GM19438 (cell line): ENCODE data around the gene MAFF.
"Not testable (repeated sequence)": the region's sequence is repeated elsewhere in the genome, so short reads cannot be mapped to it uniquely, and the experiment has no call there.

ENCODE experiments used
- ATAC-seq: cut with Tn5 transposase; IDR thresholded peaks from one replicate; pipeline ENCODE4 v1.9.1; 2021; ENCODE audit warnings: low read depth; ENCODE audit not compliant: unreplicated experiment

MAFF gene

GRCh38 chr22:38201711-38202436 lies at the start of gene MAFF:
Gene MAFF, plus strand, starts transcription at chr22:38201994. Its CDS starts 11,860 bp downstream, at chr22:38213854.
- peak; percentile 44 for ATAC-seq

GRCh38 chr22:38153821-38154562 lies 47.8 kb upstream of the MAFF start:
- no peak for ATAC-seq

- ATAC-seq, result not testable (repeated sequence)
Observed at GRCh38 chr22:38154563-38154915, 47.3 kb upstream of the MAFF start.

GRCh38 chr22:38155703-38156102 lies 46.1 kb upstream of the MAFF start:
- ATAC-seq, result no peak

GRCh38 chr22:38162881-38163843 lies 38.6 kb upstream of the MAFF start:
- ATAC-seq, result peak; percentile 42

- ATAC-seq, result no peak
Observed at GRCh38 chr22:38163844-38164550, 37.8 kb upstream of the MAFF start.

- no peak for ATAC-seq
Observed at GRCh38 chr22:38164551-38164918, 37.3 kb upstream of the MAFF start.

GRCh38 chr22:38165922-38166593 lies 35.7 kb upstream of the MAFF start:
- no peak for ATAC-seq

GRCh38 chr22:38167988-38168407 lies 33.8 kb upstream of the MAFF start:
- ATAC-seq, result no peak

- ATAC-seq, result no peak
Observed at GRCh38 chr22:38169116-38169515, 32.7 kb upstream of the MAFF start.

- ATAC-seq, result no peak
Observed at GRCh38 chr22:38170469-38170868, 31.3 kb upstream of the MAFF start.

- ATAC-seq, result no peak
Observed at GRCh38 chr22:38171927-38172831, 29.6 kb upstream of the MAFF start.

- ATAC-seq, result no peak
Observed at GRCh38 chr22:38172832-38173640, 28.8 kb upstream of the MAFF start.

- ATAC-seq, result no peak
Observed at GRCh38 chr22:38173641-38173906, 28.2 kb upstream of the MAFF start.

GRCh38 chr22:38174626-38175025 lies 27.2 kb upstream of the MAFF start:
- ATAC-seq, result no peak

- no peak for ATAC-seq
Observed at GRCh38 chr22:38175206-38176118, 26.3 kb upstream of the MAFF start.

- ATAC-seq, result no peak
Observed at GRCh38 chr22:38176170-38176741, 25.5 kb upstream of the MAFF start.
